Neural cell (in vitro differentiated cells): Measurements from ENCODE around the gene USP6NL. TPM values are rescaled to one million over a fixed set of nuclear protein-coding genes. Genes with fewer than 3 reads are reported as not detected.
"Not testable (repeated sequence)": the region's sequence is repeated elsewhere in the genome, so short reads cannot be mapped to it uniquely, and the experiment has no call there.

ENCODE experiments used
- H2AFZ ChIP-seq: fragments of 200-600, 300-800 bp; sonication (generic), shearing (Covaris generic); 2 replicates; pipeline ENCODE4 v1.6.0; 2014; ENCODE audit warnings: low read depth, mild to moderate bottlenecking, antibody characterized with exemption, low read length, moderate library complexity
- H3F3A ChIP-seq: fragments of 200-600 bp; shearing (Covaris generic); 2 replicates; pipeline ENCODE4 v1.6.1; 2016; ENCODE audit warnings: mild to moderate bottlenecking, moderate library complexity, mixed read lengths, antibody characterized with exemption, low read length; ENCODE audit not compliant: insufficient read depth, poor library complexity, severe bottlenecking
- H3K27ac ChIP-seq: fragments of 200-600, 300-800 bp; sonication (generic), shearing (Covaris generic); 2 replicates; pipeline ENCODE4 v1.5.1; 2014; ENCODE audit warnings: mild to moderate bottlenecking, low read length, moderate library complexity
- H3K27me3 ChIP-seq: fragments of 300-800, 200-600 bp; sonication (generic), shearing (Covaris generic); 2 replicates; pipeline ENCODE4 v1.6.0; 2014; ENCODE audit warnings: mild to moderate bottlenecking, low read depth, low read length, moderate library complexity; ENCODE audit not compliant: insufficient read depth
- H3K36me3 ChIP-seq: fragments of 300-800, 200-600 bp; sonication (generic), shearing (Covaris generic); 2 replicates; pipeline ENCODE4 v1.5.1; 2014; ENCODE audit warnings: mild to moderate bottlenecking, antibody characterized with exemption, low read length, moderate library complexity; ENCODE audit not compliant: insufficient read depth
- H3K4me2 ChIP-seq: fragments of 300-800, 200-600 bp; sonication (generic), shearing (Covaris generic); 2 replicates; pipeline ENCODE4 v1.6.0; 2014; ENCODE audit warnings: mild to moderate bottlenecking, low read length
- H3K4me3 ChIP-seq: fragments of 300-800, 200-600 bp; sonication (generic), shearing (Covaris generic); 2 replicates; pipeline ENCODE4 v1.5.1; 2014; ENCODE audit warnings: mild to moderate bottlenecking, low read length, moderate library complexity
- H3K79me2 ChIP-seq: fragments of 200-600 bp; shearing (Covaris generic); replicated peaks from 2 replicates; pipeline ENCODE4 v1.6.0; 2014; ENCODE audit warnings: mild to moderate bottlenecking, low read length, moderate library complexity; ENCODE audit not compliant: insufficient read depth
- H3K9ac ChIP-seq: fragments of 300-800, 200-600 bp; sonication (generic), shearing (Covaris generic); 2 replicates; pipeline ENCODE4 v1.6.1; 2016; ENCODE audit warnings: mild to moderate bottlenecking, low read length, mixed read lengths
- H3K9me2 ChIP-seq: fragments of 200-600 bp; shearing (Covaris generic); 2 replicates; pipeline ENCODE4 v1.6.1; 2016; ENCODE audit warnings: mild to moderate bottlenecking, low read length, mixed read lengths; ENCODE audit not compliant: insufficient read depth
- H3K9me3 ChIP-seq: fragments of 200-600, 300-800 bp; sonication (generic), shearing (Covaris generic); 2 replicates; pipeline ENCODE4 v1.6.1; 2016; ENCODE audit warnings: mild to moderate bottlenecking, mixed run types, low read length, moderate library complexity, mixed read lengths
- H4K20me1 ChIP-seq: fragments of 200-600 bp; shearing (Covaris generic); 2 replicates; pipeline ENCODE4 v1.6.1; 2016; ENCODE audit warnings: mild to moderate bottlenecking, mixed run types; ENCODE audit not compliant: insufficient read depth
- EP300 ChIP-seq: fragments of 450-650 bp; conservative IDR thresholded peaks from 2 replicates; pipeline ENCODE4 v1.6.1; 2014; ENCODE audit warnings: antibody characterized with exemption, mild to moderate bottlenecking, moderate library complexity; ENCODE audit not compliant: poor library complexity, severe bottlenecking
- EZH2 ChIP-seq: fragments of 200-600, 300-800 bp; shearing (Covaris generic), sonication (generic); IDR thresholded peaks from 2 replicates; pipeline ENCODE4 v1.6.1; 2014; ENCODE audit warnings: antibody characterized with exemption, low read length, borderline replicate concordance, mild to moderate bottlenecking; ENCODE audit not compliant: insufficient read depth, poor library complexity, severe bottlenecking
- MXI1 ChIP-seq: fragments of 450-650 bp; conservative IDR thresholded peaks from 2 replicates; pipeline ENCODE4 v1.6.1; 2014; ENCODE audit warnings: antibody characterized with exemption, mild to moderate bottlenecking; ENCODE audit not compliant: poor library complexity, severe bottlenecking
- POLR2AphosphoS5 ChIP-seq: IDR thresholded peaks from 2 replicates; pipeline ENCODE4 v1.6.1; 2012
- RAD21 ChIP-seq: fragments of 450-650 bp; conservative IDR thresholded peaks from 2 replicates; pipeline ENCODE4 v1.6.1; 2014; ENCODE audit warnings: antibody characterized with exemption, mild to moderate bottlenecking, moderate library complexity
- REST ChIP-seq: IDR thresholded peaks from 2 replicates; pipeline ENCODE4 v1.6.1; 2012; ENCODE audit warnings: borderline replicate concordance
- SMC3 ChIP-seq: fragments of 450-650 bp; conservative IDR thresholded peaks from 2 replicates; pipeline ENCODE4 v1.6.1; 2014; ENCODE audit warnings: antibody characterized with exemption, mild to moderate bottlenecking, moderate library complexity; ENCODE audit not compliant: poor library complexity
- TAF1 ChIP-seq: IDR thresholded peaks from 2 replicates; pipeline ENCODE4 v1.6.1; 2012; ENCODE audit warnings: low read depth
- polyA plus RNA-seq: library from polyadenylated mRNA; depleted of rRNA; stranded (reverse); fragments of >200 nt; gene quantifications from 2 replicates; pipeline ENCODE4 v1.2.3, GENCODE V29; 2014
- TF ChIP-seq, protein P1 (sequence below): fragments of 450-650 bp; IDR thresholded peaks from 2 replicates; pipeline ENCODE4 v1.5.1; 2014; ENCODE audit warnings: antibody characterized with exemption, mild to moderate bottlenecking, moderate library complexity; ENCODE audit not compliant: poor library complexity, severe bottlenecking

USP6NL gene
- polyA plus RNA-seq, 1 donor from 2014 or later, result 39.9 TPM

DNA sequence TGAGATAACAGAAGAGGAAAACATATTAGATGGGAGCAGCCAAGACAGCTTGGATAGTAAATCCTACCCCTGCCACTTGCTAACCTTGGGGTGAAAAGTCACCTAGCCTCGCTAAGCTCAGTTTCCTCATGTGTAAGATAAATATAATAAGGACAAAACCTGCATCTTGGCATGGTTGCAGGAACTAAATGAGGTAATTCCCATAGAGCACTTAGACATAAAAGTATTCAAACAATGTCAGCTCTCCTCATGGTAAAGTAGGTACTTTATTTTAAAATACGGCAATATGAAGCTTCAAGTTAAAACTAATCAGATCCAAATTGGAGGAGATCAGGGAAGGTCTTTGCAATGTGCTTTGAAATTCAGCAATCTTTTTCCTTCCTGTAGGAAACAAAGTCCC lies 113.1 kb downstream of the USP6NL start:
- H3F3A ChIP-seq, result no peaks in the 10 kb centered on the region
- H3K27me3 ChIP-seq, result no peaks in the 10 kb centered on the region
- no peak overlapping the region for H3K4me3 ChIP-seq
- no peaks in the 10 kb centered on the region for H4K20me1 ChIP-seq
- H3K4me2 ChIP-seq, result no peak overlapping the region
- no peak overlapping the region for H3K27ac ChIP-seq
- H3K9ac ChIP-seq, result no peak overlapping the region
- TF ChIP-seq RAD21, result no peak
- TF ChIP-seq, protein P1, sequence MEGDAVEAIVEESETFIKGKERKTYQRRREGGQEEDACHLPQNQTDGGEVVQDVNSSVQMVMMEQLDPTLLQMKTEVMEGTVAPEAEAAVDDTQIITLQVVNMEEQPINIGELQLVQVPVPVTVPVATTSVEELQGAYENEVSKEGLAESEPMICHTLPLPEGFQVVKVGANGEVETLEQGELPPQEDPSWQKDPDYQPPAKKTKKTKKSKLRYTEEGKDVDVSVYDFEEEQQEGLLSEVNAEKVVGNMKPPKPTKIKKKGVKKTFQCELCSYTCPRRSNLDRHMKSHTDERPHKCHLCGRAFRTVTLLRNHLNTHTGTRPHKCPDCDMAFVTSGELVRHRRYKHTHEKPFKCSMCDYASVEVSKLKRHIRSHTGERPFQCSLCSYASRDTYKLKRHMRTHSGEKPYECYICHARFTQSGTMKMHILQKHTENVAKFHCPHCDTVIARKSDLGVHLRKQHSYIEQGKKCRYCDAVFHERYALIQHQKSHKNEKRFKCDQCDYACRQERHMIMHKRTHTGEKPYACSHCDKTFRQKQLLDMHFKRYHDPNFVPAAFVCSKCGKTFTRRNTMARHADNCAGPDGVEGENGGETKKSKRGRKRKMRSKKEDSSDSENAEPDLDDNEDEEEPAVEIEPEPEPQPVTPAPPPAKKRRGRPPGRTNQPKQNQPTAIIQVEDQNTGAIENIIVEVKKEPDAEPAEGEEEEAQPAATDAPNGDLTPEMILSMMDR, result no peak
- no peak for TF ChIP-seq POLR2AphosphoS5
- no peak for TF ChIP-seq MXI1
- TF ChIP-seq REST, result no peak
- no peak for TF ChIP-seq EP300
- TF ChIP-seq SMC3, result no peak
- TF ChIP-seq EZH2, result no peak
- H3K36me3 ChIP-seq, result peaks cover 2% of the 10 kb centered on the region
- no peaks in the 10 kb centered on the region for H3K9me3 ChIP-seq
- H3K9me2 ChIP-seq, result no peaks in the 10 kb centered on the region
- no peak overlapping the region for H2AFZ ChIP-seq
- H3K79me2 ChIP-seq, result peaks cover under 1% of the 10 kb centered on the region

DNA sequence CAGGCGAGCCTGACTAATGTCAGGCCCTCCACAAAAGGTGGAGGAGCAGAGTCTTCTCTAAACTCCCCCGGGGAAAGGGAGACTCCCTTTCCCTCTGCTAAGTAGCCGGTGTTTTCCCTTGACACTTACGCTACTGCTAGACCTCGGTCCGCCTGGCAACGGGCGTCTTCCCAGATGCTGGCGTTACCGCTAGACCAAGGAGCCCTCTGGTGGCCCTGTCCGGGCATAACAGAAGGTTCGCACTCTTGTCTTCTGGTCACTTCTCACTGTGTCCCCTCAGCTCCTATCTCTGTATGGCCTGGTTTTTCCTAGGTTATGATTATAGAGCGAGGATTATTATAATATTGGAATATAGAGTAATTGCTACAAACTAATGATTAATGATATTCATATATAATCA lies 116.5 kb downstream of the USP6NL start:
- H3F3A ChIP-seq, H3K9me3 ChIP-seq, H3K79me2 ChIP-seq, H3K4me2 ChIP-seq, H3K9me2 ChIP-seq, H4K20me1 ChIP-seq, H3K9ac ChIP-seq, H3K36me3 ChIP-seq, H3K27ac ChIP-seq, H3K27me3 ChIP-seq, H2AFZ ChIP-seq, H3K4me3 ChIP-seq: not testable (repeated sequence)

DNA sequence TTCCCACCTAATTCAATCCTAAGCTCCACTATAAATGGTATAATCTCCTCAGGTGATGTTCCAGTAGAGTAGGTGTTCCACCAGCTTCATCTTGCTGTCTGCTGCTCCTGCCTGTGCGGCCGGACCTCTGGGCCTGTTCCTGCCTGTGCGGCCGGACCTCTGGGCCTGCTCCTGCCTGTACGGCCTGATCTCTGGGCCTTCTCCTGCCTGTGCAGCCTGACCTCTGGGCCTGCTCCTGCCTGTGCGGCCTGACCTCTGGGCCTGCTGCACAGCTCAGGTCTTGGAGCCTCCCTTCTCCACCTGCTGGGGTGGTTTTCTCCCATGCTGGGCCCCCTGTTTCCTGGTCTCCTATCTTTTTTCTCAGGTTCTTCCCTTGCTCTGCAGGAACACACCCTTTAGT lies 117.8 kb downstream of the USP6NL start:
- Histone ChIP-seq H3K27ac (no peak overlapping the region), H3K4me2 (no peak overlapping the region), H2AFZ (no peak overlapping the region), H4K20me1 (no peaks in the 10 kb centered on the region), H3K27me3 (no peaks in the 10 kb centered on the region), H3K9ac (no peak overlapping the region), H3K4me3 (no peak overlapping the region), H3K9me2 (no peaks in the 10 kb centered on the region), H3K36me3 (peaks cover 5% of the 10 kb centered on the region), H3K79me2 (no peaks in the 10 kb centered on the region), H3K9me3 (no peaks in the 10 kb centered on the region), H3F3A (no peaks in the 10 kb centered on the region)
- no peak for TF ChIP-seq MXI1
- TF ChIP-seq EZH2, result no peak
- TF ChIP-seq REST, result no peak
- TF ChIP-seq RAD21, result no peak
- TF ChIP-seq SMC3, result no peak
- no peak for TF ChIP-seq EP300
- no peak for TF ChIP-seq POLR2AphosphoS5
- TF ChIP-seq, protein P1, result no peak
- no peak for TF ChIP-seq TAF1
